ENCODE data around the gene RNH1. TPM values are rescaled to one million over a fixed set of nuclear protein-coding genes. Genes with fewer than 3 reads are reported as not detected.

RNH1 gene
- total RNA-seq, 2 experiments from 2014 or later = 90.6 to 99.5 TPM

GRCh38 chr11:457111-457760 lies 49.8 kb downstream of the RNH1 start:
- ChIA-PET POLR2A (interaction anchor here (0.5 kb wide), 1 partner anchor 133 kb away, joined by 3 read pairs; no protein-coding TSS in a partner anchor), CTCF (interaction anchor here (0.6 to 1.5 kb wide), 5 partner anchors 9 to 286 kb away, joined by 3 to 4 read pairs (median 4); no protein-coding TSS in a partner anchor)
- peak overlapping the region; percentile 68 for H3K27ac Mint-ChIP-seq
- H3K36me3 Mint-ChIP-seq (ENCODE audit: low read depth) = peaks cover 12% of the 10 kb centered on the region
- no peaks in the 10 kb centered on the region for H3K27me3 Mint-ChIP-seq
- peak overlapping the region; percentile 47 for H3K4me3 Mint-ChIP-seq
- peaks cover 32% of the 10 kb centered on the region for H3K4me1 Mint-ChIP-seq
- no peak for DNase-seq
- no peaks in the 10 kb centered on the region for H3K9me3 Mint-ChIP-seq

DNA sequence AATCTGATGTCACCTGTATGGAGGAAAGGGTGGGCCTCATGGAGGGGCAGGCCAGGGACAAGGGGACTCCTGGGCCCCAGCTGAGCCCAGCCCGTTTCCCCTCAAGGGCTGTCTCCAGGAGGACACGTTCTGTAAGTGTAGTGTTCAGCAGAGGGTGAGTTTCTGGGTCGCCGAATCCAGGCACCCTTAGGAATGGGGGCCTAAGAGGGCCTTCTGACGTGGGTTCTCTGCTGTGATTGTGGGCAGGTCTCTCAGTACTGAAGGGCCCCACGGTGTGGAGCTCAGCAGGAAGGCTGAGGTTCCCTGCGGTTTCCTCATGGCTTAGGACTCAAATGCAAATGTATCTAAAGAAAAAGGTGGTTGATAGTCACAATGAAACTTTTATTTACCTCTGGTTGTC lies 50.5 kb downstream of the RNH1 start:
- H3K9me3 Mint-ChIP-seq = no peaks in the 10 kb centered on the region
- H3K27me3 Mint-ChIP-seq = no peaks in the 10 kb centered on the region
- H3K36me3 Mint-ChIP-seq (ENCODE audit: low read depth) = peaks cover 12% of the 10 kb centered on the region
- ChIA-PET CTCF (interaction anchor here (1.2 to 1.5 kb wide), 4 partner anchors 8 to 62 kb away, joined by 3 to 4 read pairs (median 4); no protein-coding TSS in a partner anchor), POLR2A (interaction anchor here (0.5 kb wide), 1 partner anchor 132 kb away, joined by 3 read pairs; no protein-coding TSS in a partner anchor)
- DNase-seq = peak; percentile 55
- H3K4me1 Mint-ChIP-seq = peaks cover 34% of the 10 kb centered on the region
- peak overlapping the region; percentile 47 for H3K4me3 Mint-ChIP-seq
- peak overlapping the region; percentile 68 for H3K27ac Mint-ChIP-seq

GRCh38 chr11:455566-456147 lies 51.4 kb downstream of the RNH1 start:
- no peak for DNase-seq
- H3K27me3 Mint-ChIP-seq = no peaks in the 10 kb centered on the region
- no peak overlapping the region for H3K4me3 Mint-ChIP-seq
- peaks cover 42% of the 10 kb centered on the region for H3K4me1 Mint-ChIP-seq
- ChIA-PET CTCF (interaction anchor here (1.2 to 1.5 kb wide), 2 partner anchors 16 to 53 kb away, joined by 3 to 4 read pairs; no protein-coding TSS in a partner anchor), POLR2A (no interaction called here)
- H3K27ac Mint-ChIP-seq = peak overlapping the region; percentile 62
- peaks cover 18% of the 10 kb centered on the region for H3K36me3 Mint-ChIP-seq (ENCODE audit: low read depth)
- H3K9me3 Mint-ChIP-seq = no peaks in the 10 kb centered on the region

DNA sequence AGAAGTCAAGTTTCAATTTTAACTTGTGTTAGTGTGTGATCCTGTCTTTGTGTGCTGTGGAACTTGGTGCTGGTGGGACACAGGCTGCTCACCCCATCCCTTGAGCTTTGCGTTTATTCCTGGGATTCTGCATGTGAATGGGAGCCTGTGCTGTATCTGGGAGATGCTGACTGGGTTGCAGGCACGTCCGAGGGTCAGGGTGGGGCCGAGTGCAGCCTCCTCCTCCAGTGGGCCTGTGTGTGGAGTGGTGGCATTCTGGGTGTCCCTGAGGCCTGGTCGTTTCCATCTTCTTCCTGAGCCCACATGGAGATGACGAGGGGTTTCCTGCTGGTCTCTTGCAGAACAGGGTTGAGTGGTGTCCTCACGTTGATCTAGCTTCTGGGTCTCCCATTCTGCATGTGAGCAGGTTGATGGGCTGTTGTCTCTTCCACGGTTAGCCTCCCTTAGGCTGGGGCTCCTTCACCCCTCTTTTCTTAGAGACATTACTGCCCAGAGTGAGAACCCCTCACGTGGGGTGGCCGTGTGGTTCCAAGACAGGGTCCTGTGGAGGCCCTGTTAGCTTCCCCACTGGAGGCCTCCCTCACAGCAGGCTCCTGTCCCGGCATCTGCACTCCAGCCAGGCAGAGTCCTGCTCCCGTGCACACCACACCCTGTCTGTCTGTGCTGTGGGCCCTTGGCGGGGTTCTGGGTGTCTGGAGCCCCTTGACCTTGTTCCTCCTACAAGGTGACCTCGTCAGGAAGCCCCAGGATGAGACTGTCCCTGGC lies 52.1 kb downstream of the RNH1 start:
- DNase-seq = no peak
- Mint-ChIP-seq H3K36me3 (ENCODE audit: low read depth) (peaks cover 18% of the 10 kb centered on the region), H3K27me3 (no peaks in the 10 kb centered on the region), H3K27ac (peak overlapping the region; percentile 46), H3K4me1 (peaks cover 42% of the 10 kb centered on the region), H3K9me3 (no peaks in the 10 kb centered on the region), H3K4me3 (no peak overlapping the region)
- ChIA-PET CTCF (no interaction called here), POLR2A (no interaction called here)

DNA sequence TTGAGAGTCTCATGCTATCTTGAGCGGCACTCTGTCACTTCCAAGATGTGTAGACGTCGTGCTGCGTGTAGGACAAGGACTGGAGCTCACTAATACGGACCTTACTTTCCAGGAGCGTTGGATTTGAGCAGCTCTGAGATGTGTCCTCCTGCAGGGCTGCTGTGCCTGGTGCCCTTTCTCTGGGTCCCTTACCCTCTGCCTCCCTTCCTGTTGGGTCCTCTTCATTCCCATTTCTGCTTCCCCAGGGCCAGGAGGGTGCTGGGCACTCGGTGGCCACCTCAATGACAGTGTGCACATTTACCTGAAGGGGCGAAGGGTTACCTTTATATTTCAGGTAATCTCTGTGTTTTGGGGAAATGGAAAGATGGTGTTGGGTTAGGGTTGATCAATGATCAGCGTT lies 53.0 kb downstream of the RNH1 start:
- Mint-ChIP-seq H3K27ac (peak overlapping the region; percentile 9), H3K9me3 (no peaks in the 10 kb centered on the region), H3K4me1 (peaks cover 48% of the 10 kb centered on the region), H3K4me3 (no peak overlapping the region), H3K36me3 (ENCODE audit: low read depth) (peaks cover 18% of the 10 kb centered on the region), H3K27me3 (no peaks in the 10 kb centered on the region)
- no peak for DNase-seq
- POLR2A ChIA-PET = no interaction called here
- CTCF ChIA-PET = interaction anchor here (0.8 to 1.2 kb wide), 4 partner anchors 9 to 65 kb away, joined by 3 to 4 read pairs (median 3); no protein-coding TSS in a partner anchor

GRCh38 chr11:453564-453963 lies 53.5 kb downstream of the RNH1 start:
- Mint-ChIP-seq H3K27ac (peak overlapping the region; percentile 9), H3K36me3 (ENCODE audit: low read depth) (peaks cover 18% of the 10 kb centered on the region), H3K4me1 (peaks cover 52% of the 10 kb centered on the region), H3K4me3 (no peak overlapping the region), H3K27me3 (no peaks in the 10 kb centered on the region), H3K9me3 (no peaks in the 10 kb centered on the region)
- CTCF ChIA-PET = interaction anchor here (1.1 to 1.4 kb wide), 4 partner anchors 9 to 66 kb away, joined by 3 to 4 read pairs (median 4); no protein-coding TSS in a partner anchor
- DNase-seq = no peak
- POLR2A ChIA-PET = no interaction called here

- Mint-ChIP-seq H3K27ac (no peak overlapping the region), H3K4me1 (peaks cover 56% of the 10 kb centered on the region), H3K4me3 (no peak overlapping the region), H3K9me3 (no peaks in the 10 kb centered on the region), H3K36me3 (ENCODE audit: low read depth) (peaks cover 18% of the 10 kb centered on the region), H3K27me3 (no peaks in the 10 kb centered on the region)
- ChIA-PET POLR2A (no interaction called here), CTCF (interaction anchor here (1.1 to 1.4 kb wide), 4 partner anchors 8 to 66 kb away, joined by 3 to 4 read pairs (median 4); no protein-coding TSS in a partner anchor)
- no peak for DNase-seq
These were observed 54.0 kb downstream of the RNH1 start for GRCh38 chr11:452916-453527.

GRCh38 chr11:452203-452744 lies 54.8 kb downstream of the RNH1 start:
- H3K9me3 Mint-ChIP-seq = no peaks in the 10 kb centered on the region

DNA sequence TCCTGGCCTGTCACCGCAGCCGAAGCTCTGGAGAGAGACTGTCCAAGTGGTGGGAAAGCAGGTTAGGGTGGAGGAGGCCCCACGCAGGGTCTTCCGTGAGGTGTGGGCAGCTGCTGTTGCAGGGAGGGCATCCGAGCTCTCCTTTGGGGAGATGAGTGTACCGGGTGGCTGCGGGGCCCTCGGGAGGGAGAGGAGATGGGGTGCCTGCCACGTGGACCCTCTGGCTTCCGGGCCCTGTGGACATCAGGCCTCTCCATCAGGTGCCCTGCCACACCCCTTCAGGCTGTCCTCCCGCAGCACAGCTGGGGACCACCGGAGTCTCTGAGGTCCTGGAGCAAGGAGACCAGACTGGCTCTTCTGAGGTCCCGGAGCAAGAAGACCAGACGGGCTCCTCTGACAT lies 55.3 kb downstream of the RNH1 start:
- DNase-seq = no peak

More at GRCh38 chr11:452203-452744, 54.8 kb downstream of the RNH1 start:
- DNase-seq = no peak
- no peaks in the 10 kb centered on the region for H3K27me3 Mint-ChIP-seq
- CTCF ChIA-PET = interaction anchor here (1.4 to 2.2 kb wide), 2 partner anchors 67 to 201 kb away, joined by 4 to 8 read pairs; no protein-coding TSS in a partner anchor
- no peak overlapping the region for H3K4me3 Mint-ChIP-seq
- peaks cover 17% of the 10 kb centered on the region for H3K36me3 Mint-ChIP-seq (ENCODE audit: low read depth)
- POLR2A ChIA-PET = no interaction called here
- no peak overlapping the region for H3K27ac Mint-ChIP-seq
- peaks cover 49% of the 10 kb centered on the region for H3K4me1 Mint-ChIP-seq

GRCh38 chr11:450809-451451 lies 56.1 kb downstream of the RNH1 start:
- Mint-ChIP-seq H3K36me3 (ENCODE audit: low read depth) (peaks cover 12% of the 10 kb centered on the region), H3K4me3 (peak overlapping the region; percentile 93), H3K27ac (peak overlapping the region; percentile 98), H3K27me3 (no peaks in the 10 kb centered on the region), H3K9me3 (no peaks in the 10 kb centered on the region), H3K4me1 (peaks cover 38% of the 10 kb centered on the region)
- ChIA-PET POLR2A (interaction anchor here (0.6 kb wide), 1 partner anchor 40 kb away, joined by 3 read pairs; no protein-coding TSS in a partner anchor), CTCF (interaction anchor here (0.9 to 5.2 kb wide), 8 partner anchors 9 to 200 kb away, joined by 3 to 20 read pairs (median 4); partner anchors contain the start of gene SIGIRR)
- peak; percentile 86 for DNase-seq

More for the DNA sequence above, 55.3 kb downstream of the RNH1 start:
- ChIA-PET POLR2A (interaction anchor here (0.6 kb wide), 1 partner anchor 41 kb away, joined by 3 read pairs; no protein-coding TSS in a partner anchor), CTCF (interaction anchor here (1.2 to 4.1 kb wide), 5 partner anchors 9 to 201 kb away, joined by 3 to 14 read pairs (median 3); no protein-coding TSS in a partner anchor)
- Mint-ChIP-seq H3K27me3 (no peaks in the 10 kb centered on the region), H3K9me3 (no peaks in the 10 kb centered on the region), H3K27ac (no peak overlapping the region), H3K36me3 (ENCODE audit: low read depth) (peaks cover 12% of the 10 kb centered on the region), H3K4me3 (peak overlapping the region; percentile 93), H3K4me1 (peaks cover 45% of the 10 kb centered on the region)

Data from activated CD4-positive, alpha-beta T cell treated with anti-CD3 and anti-CD28 coated beads, Interleukin-2, amount 10 ng/mL, durations not matched to agents 7 days and 5 days (primary cell).